IPS DF 4.7 (cell line): ENCODE results near the gene ERV3-1.
"Not testable (repeated sequence)": the region's sequence is repeated elsewhere in the genome, so short reads cannot be mapped to it uniquely, and the experiment has no call there.

Experiments
- DNase-seq: peaks from one replicate; pipeline ENCODE4 v3.0.0-alpha.2; 2013; ENCODE audit warnings: low spot score; ENCODE audit errors: extremely low read depth

The ERV3-1 gene

DNA sequence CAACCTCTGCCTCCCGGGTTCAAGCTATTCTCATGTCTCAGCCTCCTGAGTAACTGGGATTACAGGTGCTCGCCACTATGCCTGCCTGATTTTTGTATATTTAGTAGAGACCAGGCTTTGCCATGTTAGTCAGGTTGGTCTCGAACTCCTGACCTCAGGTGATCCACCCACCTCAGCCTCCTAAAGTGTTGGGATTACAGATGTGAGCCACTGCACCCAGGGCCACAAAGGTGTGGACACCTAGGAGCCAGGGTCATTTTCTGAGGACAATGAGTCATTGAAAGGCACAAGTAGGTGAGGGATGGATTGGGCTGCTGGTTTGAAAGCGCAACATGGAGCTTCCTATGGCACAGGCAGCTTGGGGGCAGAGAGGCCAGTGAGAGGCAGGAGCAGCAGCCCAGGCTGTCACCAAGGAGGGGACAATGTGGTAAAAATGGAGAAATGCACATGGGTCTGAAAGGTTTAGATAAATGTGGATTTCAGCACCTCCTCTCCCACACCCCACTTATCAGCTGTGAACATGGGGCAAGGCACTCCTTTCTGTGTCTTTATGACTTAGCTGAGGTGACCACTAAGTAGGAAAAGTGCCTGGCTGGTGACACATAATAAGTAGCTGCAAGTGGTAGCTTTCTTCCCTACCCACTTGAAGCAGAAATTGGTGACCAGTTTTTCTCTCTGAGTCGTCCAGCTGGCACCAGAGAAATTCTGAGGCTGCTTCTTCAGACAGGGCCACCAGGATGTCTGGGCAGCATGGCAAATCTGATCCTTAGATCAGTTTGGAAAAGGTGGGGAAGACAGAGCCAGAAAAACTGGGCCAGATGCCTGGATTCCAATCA lies 61.6 kb downstream of the ERV3-1 start:
- not testable (repeated sequence) for DNase-seq
